ENCODE results near the gene DPH1.

DPH1 gene

GRCh38 chr17:2051061-2051932 is 21.3 kb downstream of the DPH1 start:
- DNase-seq (ENCODE audit: low read depth in 1 of 2, low spot score in 1 of 2), result peak in 1 of 2 experiments; percentile 46
- no peak for TF ChIP-seq JUND (IDR thresholded peaks at IDR 0.05; ENCODE audit: low read depth)
- in situ Hi-C loops (cut with HindIII; ENCODE audit: low pct_unique_long_range_greater_than_20kb, low sequenced_read_pairs), result no loop called here

- in situ Hi-C loops (cut with HindIII; ENCODE audit: low pct_unique_long_range_greater_than_20kb, low sequenced_read_pairs), result no loop called here
- no peak for DNase-seq (ENCODE audit: low read depth in 1 of 2, low spot score in 1 of 2)
- no peak for TF ChIP-seq JUND (IDR thresholded peaks at IDR 0.05; ENCODE audit: low read depth)
Measured at GRCh38 chr17:2051933-2052559, 22.1 kb downstream of the DPH1 start.

- DNase-seq (ENCODE audit: low read depth in 1 of 2, low spot score in 1 of 2), result peak in 1 of 2 experiments; percentile 57
- no peak for TF ChIP-seq JUND (IDR thresholded peaks at IDR 0.05; ENCODE audit: low read depth)
- in situ Hi-C loops (cut with HindIII; ENCODE audit: low pct_unique_long_range_greater_than_20kb, low sequenced_read_pairs), result no loop called here
Measured at GRCh38 chr17:2053380-2054261, 23.7 kb downstream of the DPH1 start.

GRCh38 chr17:2054262-2054511 is 24.2 kb downstream of the DPH1 start:
- in situ Hi-C loops (cut with HindIII; ENCODE audit: low pct_unique_long_range_greater_than_20kb, low sequenced_read_pairs), result no loop called here
- TF ChIP-seq JUND (IDR thresholded peaks at IDR 0.05; ENCODE audit: low read depth), result no peak
- DNase-seq (ENCODE audit: low read depth in 1 of 2, low spot score in 1 of 2), result no peak

- TF ChIP-seq JUND (IDR thresholded peaks at IDR 0.05; ENCODE audit: low read depth), result no peak
- peak; percentile 48 to 96 for DNase-seq (ENCODE audit: low read depth in 1 of 2, low spot score in 1 of 2)
- in situ Hi-C loops (cut with HindIII; ENCODE audit: low pct_unique_long_range_greater_than_20kb, low sequenced_read_pairs), result no loop called here
Measured at GRCh38 chr17:2054512-2055291, 24.7 kb downstream of the DPH1 start, which contains the start of gene HIC1. HIC1 (plus strand) TSS chr17:2055103; CDS start chr17:2056691, 1,588 bp downstream.

GRCh38 chr17:2055292-2056205 is 25.6 kb downstream of the DPH1 start:
- in situ Hi-C loops (cut with HindIII; ENCODE audit: low pct_unique_long_range_greater_than_20kb, low sequenced_read_pairs), result no loop called here
- TF ChIP-seq JUND (IDR thresholded peaks at IDR 0.05; ENCODE audit: low read depth), result no peak

GRCh38 chr17:2056206-2057174 is 26.5 kb downstream of the DPH1 start:
- TF ChIP-seq JUND (IDR thresholded peaks at IDR 0.05; ENCODE audit: low read depth), result no peak
- in situ Hi-C loops (cut with HindIII; ENCODE audit: low pct_unique_long_range_greater_than_20kb, low sequenced_read_pairs), result no loop called here
- DNase-seq (ENCODE audit: low read depth in 1 of 2, low spot score in 1 of 2), result no peak

More at GRCh38 chr17:2055292-2056205, 25.6 kb downstream of the DPH1 start:
- no peak for DNase-seq (ENCODE audit: low read depth in 1 of 2, low spot score in 1 of 2)

- no peak for DNase-seq (ENCODE audit: low read depth in 1 of 2, low spot score in 1 of 2)
- in situ Hi-C loops (cut with HindIII; ENCODE audit: low pct_unique_long_range_greater_than_20kb, low sequenced_read_pairs), result no loop called here
- TF ChIP-seq JUND (IDR thresholded peaks at IDR 0.05; ENCODE audit: low read depth), result no peak
Measured at GRCh38 chr17:2057175-2057759, 27.3 kb downstream of the DPH1 start.

- DNase-seq (ENCODE audit: low read depth in 1 of 2, low spot score in 1 of 2), result no peak
- in situ Hi-C loops (cut with HindIII; ENCODE audit: low pct_unique_long_range_greater_than_20kb, low sequenced_read_pairs), result no loop called here
- no peak for TF ChIP-seq JUND (IDR thresholded peaks at IDR 0.05; ENCODE audit: low read depth)
Measured at GRCh38 chr17:2057760-2058585, 28.0 kb downstream of the DPH1 start.
